Measurements from ENCODE around the gene MEIOSIN. TPM values are rescaled to one million over a fixed set of nuclear protein-coding genes. Genes with fewer than 3 reads are reported as not detected.

The MEIOSIN gene
- polyA plus RNA-seq, 1 of the 3 experiments (the other 2 are of a cell fraction), result 0.03 TPM

DNA sequence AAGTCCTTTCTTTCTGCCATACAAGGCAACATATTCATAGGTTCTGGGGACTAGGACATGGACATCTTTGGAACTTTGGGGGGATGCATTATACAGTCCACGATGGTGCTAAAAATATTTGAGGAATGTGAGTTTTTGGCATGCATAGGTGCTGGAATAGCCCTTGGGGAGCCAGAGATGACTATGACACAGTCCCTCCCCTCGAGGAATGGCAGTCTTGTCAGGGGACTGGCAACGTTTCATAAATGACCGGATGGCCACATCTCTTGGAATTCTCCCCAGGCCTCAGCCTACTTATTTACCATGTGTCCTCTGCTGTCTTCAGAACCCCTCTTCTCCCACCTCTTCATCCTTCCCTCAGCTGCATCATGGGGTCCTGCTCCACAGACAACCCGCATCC is 13.6 kb downstream of the MEIOSIN start:
- CTCF ChIA-PET, result interaction anchor here (1.1 to 1.7 kb wide), 2 partner anchors 53 to 70 kb away, joined by 3 to 4 read pairs; no protein-coding TSS in a partner anchor

More for the DNA sequence above, 13.6 kb downstream of the MEIOSIN start:
- Histone ChIP-seq H3K9me3 (no peaks in the 10 kb centered on the region), H3F3A (replicated peaks; ENCODE audit: insufficient read depth) (no peaks in the 10 kb centered on the region), H3K4me2 (no peak overlapping the region), H3K79me2 (ENCODE audit: insufficient read depth) (no peaks in the 10 kb centered on the region), H3K36me3 (replicated peaks in 1 of 2; ENCODE audit: control insufficient read depth in 1 of 2, insufficient read depth in 2 of 2, low read length in 1 of 2) (no peaks in the 10 kb centered on the region), H3K27me3 (ENCODE audit: insufficient read depth) (no peaks in the 10 kb centered on the region; the same call in 1 of the 2 replicates), H3K4me1 (ENCODE audit: control insufficient read depth in 1 of 2, insufficient read depth in 2 of 2, low read depth in 1 of 2, low read length in 1 of 2) (no peaks in the 10 kb centered on the region), H3K4me3 (ENCODE audit: low read depth in 2 of 2, low read length in 1 of 2) (no peak overlapping the region), H4K20me1 (ENCODE audit: insufficient read depth) (no peaks in the 10 kb centered on the region), H2AFZ (ENCODE audit: low read depth) (no peak overlapping the region), H3K9me2 (no peaks in the 10 kb centered on the region), H3K27ac (ENCODE audit: low read depth in 2 of 2, low read length in 1 of 2) (no peak overlapping the region), H3K9ac (no peak overlapping the region)
- POLR2A ChIA-PET, result no interaction called here
- 65% methylated on average over 5 of the region's 5 CpGs for WGBS (ENCODE audit: low lambda C conversion rate)
- DNase-seq, result no peak
- TF ChIP-seq FOXJ3 (CRISPR knock-in tag; IDR thresholded peaks at IDR 0.05) (no peak), MXI1 (IDR thresholded peaks at IDR 0.05; ENCODE audit: low read depth, low read length) (no peak), NFIC (IDR thresholded peaks at IDR 0.05; ENCODE audit: borderline replicate concordance) (no peak), TCF12 (IDR thresholded peaks at IDR 0.05) (no peak), TEAD4 (IDR thresholded peaks at IDR 0.05; ENCODE audit: borderline replicate concordance, insufficient read depth) (no peak), RCOR1 (IDR thresholded peaks at IDR 0.05; ENCODE audit: low read length) (no peak), ELF1 (IDR thresholded peaks at IDR 0.05) (no peak), SIN3A (IDR thresholded peaks at IDR 0.05; ENCODE audit: borderline replicate concordance, low read depth, low read length) (no peak), SMC3 (IDR thresholded peaks at IDR 0.05; ENCODE audit: low read depth, low read length) (no peak), NRF1 (IDR thresholded peaks at IDR 0.05; ENCODE audit: low read depth, low read length) (no peak), FOSL2 (IDR thresholded peaks at IDR 0.05; ENCODE audit: borderline replicate concordance, low read depth) (no peak), MEF2A (IDR thresholded peaks at IDR 0.05; ENCODE audit: borderline replicate concordance, low read depth) (no peak), CHD2 (IDR thresholded peaks at IDR 0.05; ENCODE audit: low read length, partially characterized antibody) (no peak), GABPA (IDR thresholded peaks at IDR 0.05; ENCODE audit: low read depth) (no peak), TAF1 (IDR thresholded peaks at IDR 0.05; ENCODE audit: borderline replicate concordance, low read depth, low read length) (no peak)
- TF ChIP-seq, protein P1, sequence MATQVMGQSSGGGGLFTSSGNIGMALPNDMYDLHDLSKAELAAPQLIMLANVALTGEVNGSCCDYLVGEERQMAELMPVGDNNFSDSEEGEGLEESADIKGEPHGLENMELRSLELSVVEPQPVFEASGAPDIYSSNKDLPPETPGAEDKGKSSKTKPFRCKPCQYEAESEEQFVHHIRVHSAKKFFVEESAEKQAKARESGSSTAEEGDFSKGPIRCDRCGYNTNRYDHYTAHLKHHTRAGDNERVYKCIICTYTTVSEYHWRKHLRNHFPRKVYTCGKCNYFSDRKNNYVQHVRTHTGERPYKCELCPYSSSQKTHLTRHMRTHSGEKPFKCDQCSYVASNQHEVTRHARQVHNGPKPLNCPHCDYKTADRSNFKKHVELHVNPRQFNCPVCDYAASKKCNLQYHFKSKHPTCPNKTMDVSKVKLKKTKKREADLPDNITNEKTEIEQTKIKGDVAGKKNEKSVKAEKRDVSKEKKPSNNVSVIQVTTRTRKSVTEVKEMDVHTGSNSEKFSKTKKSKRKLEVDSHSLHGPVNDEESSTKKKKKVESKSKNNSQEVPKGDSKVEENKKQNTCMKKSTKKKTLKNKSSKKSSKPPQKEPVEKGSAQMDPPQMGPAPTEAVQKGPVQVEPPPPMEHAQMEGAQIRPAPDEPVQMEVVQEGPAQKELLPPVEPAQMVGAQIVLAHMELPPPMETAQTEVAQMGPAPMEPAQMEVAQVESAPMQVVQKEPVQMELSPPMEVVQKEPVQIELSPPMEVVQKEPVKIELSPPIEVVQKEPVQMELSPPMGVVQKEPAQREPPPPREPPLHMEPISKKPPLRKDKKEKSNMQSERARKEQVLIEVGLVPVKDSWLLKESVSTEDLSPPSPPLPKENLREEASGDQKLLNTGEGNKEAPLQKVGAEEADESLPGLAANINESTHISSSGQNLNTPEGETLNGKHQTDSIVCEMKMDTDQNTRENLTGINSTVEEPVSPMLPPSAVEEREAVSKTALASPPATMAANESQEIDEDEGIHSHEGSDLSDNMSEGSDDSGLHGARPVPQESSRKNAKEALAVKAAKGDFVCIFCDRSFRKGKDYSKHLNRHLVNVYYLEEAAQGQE (IDR thresholded peaks at IDR 0.05; ENCODE audit: low read depth, low read length), result no peak
- TF ChIP-seq, protein P2, sequence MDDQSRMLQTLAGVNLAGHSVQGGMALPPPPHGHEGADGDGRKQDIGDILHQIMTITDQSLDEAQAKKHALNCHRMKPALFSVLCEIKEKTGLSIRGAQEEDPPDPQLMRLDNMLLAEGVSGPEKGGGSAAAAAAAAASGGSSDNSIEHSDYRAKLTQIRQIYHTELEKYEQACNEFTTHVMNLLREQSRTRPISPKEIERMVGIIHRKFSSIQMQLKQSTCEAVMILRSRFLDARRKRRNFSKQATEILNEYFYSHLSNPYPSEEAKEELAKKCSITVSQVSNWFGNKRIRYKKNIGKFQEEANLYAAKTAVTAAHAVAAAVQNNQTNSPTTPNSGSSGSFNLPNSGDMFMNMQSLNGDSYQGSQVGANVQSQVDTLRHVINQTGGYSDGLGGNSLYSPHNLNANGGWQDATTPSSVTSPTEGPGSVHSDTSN (IDR thresholded peaks at IDR 0.05), result no peak
- TF ChIP-seq, protein P3, sequence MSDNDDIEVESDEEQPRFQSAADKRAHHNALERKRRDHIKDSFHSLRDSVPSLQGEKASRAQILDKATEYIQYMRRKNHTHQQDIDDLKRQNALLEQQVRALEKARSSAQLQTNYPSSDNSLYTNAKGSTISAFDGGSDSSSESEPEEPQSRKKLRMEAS (IDR thresholded peaks at IDR 0.05; ENCODE audit: low read depth), result no peak
- TF ChIP-seq, protein P4, sequence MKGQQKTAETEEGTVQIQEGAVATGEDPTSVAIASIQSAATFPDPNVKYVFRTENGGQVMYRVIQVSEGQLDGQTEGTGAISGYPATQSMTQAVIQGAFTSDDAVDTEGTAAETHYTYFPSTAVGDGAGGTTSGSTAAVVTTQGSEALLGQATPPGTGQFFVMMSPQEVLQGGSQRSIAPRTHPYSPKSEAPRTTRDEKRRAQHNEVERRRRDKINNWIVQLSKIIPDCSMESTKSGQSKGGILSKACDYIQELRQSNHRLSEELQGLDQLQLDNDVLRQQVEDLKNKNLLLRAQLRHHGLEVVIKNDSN (IDR thresholded peaks at IDR 0.05; ENCODE audit: borderline replicate concordance, low read depth), result no peak

Measured in SK-N-SH (cell line).